Activated CD8-positive, alpha-beta T cell treated with anti-CD3 and anti-CD28 coated beads for 36 hours (primary cell): ENCODE data around the gene VPS41. TPM values are rescaled to one million over a fixed set of nuclear protein-coding genes. Genes with fewer than 3 reads are reported as not detected.

ENCODE experiments used
- ATAC-seq: fragments of 200-7000 bp; cut with Tn5 transposase; one replicate; pipeline ENCODE4 v1.10.0; 2021; ENCODE audit warnings: mild to moderate bottlenecking, moderate library complexity
- CTCF ChIA-PET: fragments of 350-600 bp; sonication (Branson Sonifier 250); formaldehyde crosslinking; loops from one replicate; lab custom pipeline; 2021; ENCODE audit warnings: antibody characterized with exemption; lab: Charles Lee
- POLR2A ChIA-PET: fragments of 350-600 bp; sonication (Branson Sonifier 250); formaldehyde crosslinking; loops from one replicate; lab custom pipeline; 2021; ENCODE audit warnings: antibody characterized with exemption; lab: Charles Lee
- DNase-seq: peaks from one replicate; pipeline ENCODE4 v3.0.0-alpha.2; 2020
- H3K27ac Mint-ChIP-seq: one replicate; pipeline ENCODE4 v1.8.0; 2021; ENCODE audit warnings: mild to moderate bottlenecking, mixed read lengths
- H3K27me3 Mint-ChIP-seq: one replicate; pipeline ENCODE4 v1.8.0; 2021; ENCODE audit warnings: mixed read lengths
- H3K36me3 Mint-ChIP-seq: one replicate; pipeline ENCODE4 v1.8.0; 2021; ENCODE audit warnings: low read depth, mixed read lengths
- H3K4me1 Mint-ChIP-seq: one replicate; pipeline ENCODE4 v1.8.0; 2021; ENCODE audit warnings: low read depth, mixed read lengths
- H3K4me3 Mint-ChIP-seq: one replicate; pipeline ENCODE4 v1.8.0; 2021; ENCODE audit warnings: mild to moderate bottlenecking, moderate library complexity, mixed read lengths
- H3K9me3 Mint-ChIP-seq: one replicate; pipeline ENCODE4 v1.8.0; 2021; ENCODE audit warnings: mixed read lengths
- intact Hi-C: fragments of 100-400 bp; cut with micrococcal nuclease; formaldehyde crosslinking; loops from one replicate; pipeline ENCODE4 v1.10.0; 2022
- total RNA-seq, 2 experiments: library from RNA; stranded (reverse); gene quantifications; one replicate each; pipeline ENCODE4 v1.2.3, GENCODE V29; 2021
- TF ChIP-seq, protein P1 (sequence below): fragments of 200-600 bp; IDR thresholded peaks from one replicate; pipeline ENCODE4 v1.8.0; 2022; ENCODE audit warnings: antibody characterized with exemption, mild to moderate bottlenecking

The VPS41 gene
- total RNA-seq, 2 experiments from 2014 or later = 47.4 to 56.4 TPM

- ATAC-seq (no peak), DNase-seq (no peak)
- POLR2A ChIA-PET = no interaction called here
- Mint-ChIP-seq H3K4me3 (no peak overlapping the region), H3K27me3 (peaks cover 1% of the 10 kb centered on the region), H3K9me3 (no peaks in the 10 kb centered on the region), H3K36me3 (no peaks in the 10 kb centered on the region), H3K27ac (no peak overlapping the region), H3K4me1 (no peaks in the 10 kb centered on the region)
- TF ChIP-seq, protein P1, sequence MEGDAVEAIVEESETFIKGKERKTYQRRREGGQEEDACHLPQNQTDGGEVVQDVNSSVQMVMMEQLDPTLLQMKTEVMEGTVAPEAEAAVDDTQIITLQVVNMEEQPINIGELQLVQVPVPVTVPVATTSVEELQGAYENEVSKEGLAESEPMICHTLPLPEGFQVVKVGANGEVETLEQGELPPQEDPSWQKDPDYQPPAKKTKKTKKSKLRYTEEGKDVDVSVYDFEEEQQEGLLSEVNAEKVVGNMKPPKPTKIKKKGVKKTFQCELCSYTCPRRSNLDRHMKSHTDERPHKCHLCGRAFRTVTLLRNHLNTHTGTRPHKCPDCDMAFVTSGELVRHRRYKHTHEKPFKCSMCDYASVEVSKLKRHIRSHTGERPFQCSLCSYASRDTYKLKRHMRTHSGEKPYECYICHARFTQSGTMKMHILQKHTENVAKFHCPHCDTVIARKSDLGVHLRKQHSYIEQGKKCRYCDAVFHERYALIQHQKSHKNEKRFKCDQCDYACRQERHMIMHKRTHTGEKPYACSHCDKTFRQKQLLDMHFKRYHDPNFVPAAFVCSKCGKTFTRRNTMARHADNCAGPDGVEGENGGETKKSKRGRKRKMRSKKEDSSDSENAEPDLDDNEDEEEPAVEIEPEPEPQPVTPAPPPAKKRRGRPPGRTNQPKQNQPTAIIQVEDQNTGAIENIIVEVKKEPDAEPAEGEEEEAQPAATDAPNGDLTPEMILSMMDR = no peak
- intact Hi-C loops = no loop called here
- CTCF ChIA-PET = no interaction called here
Measured at GRCh38 chr7:38681882-38682281, 227.1 kb downstream of the VPS41 start.

DNA sequence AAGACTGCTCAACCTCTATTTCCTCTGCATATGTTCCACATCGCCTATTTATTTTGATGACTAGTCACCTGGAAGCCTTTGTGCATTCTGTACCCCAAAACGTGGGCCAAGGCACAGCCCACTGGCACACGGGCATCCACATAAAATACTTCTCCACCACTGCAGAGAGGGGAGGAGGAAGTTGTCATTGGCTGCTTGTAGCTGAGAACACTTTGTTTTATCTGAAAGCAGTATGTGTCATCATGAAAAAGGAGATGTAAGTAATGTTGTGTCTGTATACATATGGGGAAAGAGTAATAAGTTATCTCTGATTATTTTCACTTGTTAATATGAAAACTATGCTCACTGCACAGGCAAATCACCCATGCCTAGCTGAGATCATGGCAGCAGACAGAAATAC lies 229.6 kb downstream of the VPS41 start:
- intact Hi-C loops = no loop called here
- TF ChIP-seq, protein P1 = no peak
- ChIA-PET POLR2A (no interaction called here), CTCF (no interaction called here)
- no peaks in the 10 kb centered on the region for H3K9me3 Mint-ChIP-seq
- ATAC-seq = no peak
- no peak overlapping the region for H3K4me3 Mint-ChIP-seq
- H3K36me3 Mint-ChIP-seq = no peaks in the 10 kb centered on the region
- no peaks in the 10 kb centered on the region for H3K4me1 Mint-ChIP-seq
- H3K27me3 Mint-ChIP-seq = no peaks in the 10 kb centered on the region
- no peak for DNase-seq
- no peak overlapping the region for H3K27ac Mint-ChIP-seq

- Mint-ChIP-seq H3K27me3 (no peaks in the 10 kb centered on the region), H3K9me3 (no peaks in the 10 kb centered on the region), H3K4me1 (no peaks in the 10 kb centered on the region), H3K27ac (no peak overlapping the region), H3K4me3 (no peak overlapping the region), H3K36me3 (no peaks in the 10 kb centered on the region)
- TF ChIP-seq, protein P1 = no peak
- ATAC-seq = no peak
- CTCF ChIA-PET = no interaction called here
- DNase-seq = no peak
- POLR2A ChIA-PET = no interaction called here
- intact Hi-C loops = no loop called here
Measured at GRCh38 chr7:38678698-38679054, 230.3 kb downstream of the VPS41 start.

GRCh38 chr7:38677981-38678697 lies 230.9 kb downstream of the VPS41 start:
- Mint-ChIP-seq H3K9me3 (no peaks in the 10 kb centered on the region), H3K36me3 (no peaks in the 10 kb centered on the region), H3K27me3 (no peaks in the 10 kb centered on the region), H3K27ac (no peak overlapping the region), H3K4me1 (no peaks in the 10 kb centered on the region), H3K4me3 (no peak overlapping the region)
- no peak for DNase-seq
- intact Hi-C loops = no loop called here
- POLR2A ChIA-PET = interaction anchor here (1.3 kb wide), 1 partner anchor 61 kb away, joined by 3 read pairs; no protein-coding TSS in a partner anchor
- TF ChIP-seq, protein P1 = no peak
- CTCF ChIA-PET = no interaction called here
- no peak for ATAC-seq

DNA sequence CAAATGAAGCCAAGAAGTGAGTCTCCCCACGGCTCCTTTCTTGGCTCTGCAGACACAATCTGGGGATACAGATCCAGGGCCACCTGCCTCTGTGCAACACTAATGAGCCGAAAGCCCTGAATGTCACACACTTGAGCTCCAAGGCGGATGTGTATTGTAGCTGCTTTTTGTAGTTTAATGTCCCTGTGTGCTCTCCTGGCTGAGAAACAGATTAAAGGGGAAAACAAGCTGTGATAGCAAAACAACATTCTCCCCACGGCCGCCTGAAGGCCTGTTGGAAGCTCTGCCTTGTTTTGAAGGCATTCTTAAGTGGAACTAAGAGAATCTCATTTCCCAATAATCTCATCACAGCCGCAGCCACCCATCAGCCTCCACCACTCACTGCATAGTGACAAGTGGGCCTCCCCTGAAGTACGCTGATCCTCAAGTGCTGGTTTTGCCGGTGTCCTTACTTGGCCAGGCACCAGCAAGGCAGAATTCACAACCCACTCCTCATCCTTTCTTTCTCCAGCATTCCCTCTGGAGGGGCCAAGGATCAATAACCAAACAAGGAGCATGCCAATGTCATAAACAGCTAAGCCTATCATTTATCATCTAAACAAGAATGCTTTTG lies 233.4 kb downstream of the VPS41 start:
- no peak for DNase-seq
- Mint-ChIP-seq H3K27ac (no peak overlapping the region), H3K9me3 (no peaks in the 10 kb centered on the region), H3K27me3 (peaks cover 8% of the 10 kb centered on the region), H3K36me3 (no peaks in the 10 kb centered on the region), H3K4me1 (no peaks in the 10 kb centered on the region), H3K4me3 (no peak overlapping the region)
- ChIA-PET CTCF (no interaction called here), POLR2A (no interaction called here)
- intact Hi-C loops = no loop called here
- TF ChIP-seq, protein P1 = no peak
- ATAC-seq = no peak
